GM13976 (cell line): ENCODE data around the gene BBS1.
A peak's percentile ranks its signal among the peaks of the same experiment; 100 is the strongest.

Experiments used
- DNase-seq: peaks from one replicate; pipeline ENCODE4 v3.0.0; 2012; ENCODE audit warnings: low spot score
- CTCF ChIP-seq: IDR thresholded peaks from 2 replicates; pipeline ENCODE4 v1.5.1; 2012; ENCODE audit warnings: borderline replicate concordance, mild to moderate bottlenecking; ENCODE audit not compliant: insufficient read depth; ENCODE audit errors: extremely low read depth, missing control alignments, control extremely low read depth
- in situ Hi-C: fragments of 300-500 bp; cut with MboI; formaldehyde crosslinking; loops from one replicate; pipeline ENCODE4 v1.12.0; 2022; ENCODE audit warnings: low sequenced_read_pairs, mixed read lengths, inconsistent platforms; ENCODE audit not compliant: unreplicated experiment

The BBS1 gene

GRCh38 chr11:66466225-66467033 is 44.0 kb upstream of the BBS1 start, which contains the start of gene PELI3:
TSS of gene PELI3 (plus strand) at chr11:66466905. CDS start at chr11:66468129, 1,224 bp downstream.
- no peak for TF ChIP-seq CTCF
- in situ Hi-C loops: no loop called here
- DNase-seq: peak; percentile 99

GRCh38 chr11:66467034-66467659 is 43.3 kb upstream of the BBS1 start:
- TF ChIP-seq CTCF: no peak

GRCh38 chr11:66467756-66468155 is 42.7 kb upstream of the BBS1 start:
- TF ChIP-seq CTCF: no peak
- DNase-seq: no peak
- in situ Hi-C loops: no loop called here

More at GRCh38 chr11:66467034-66467659, 43.3 kb upstream of the BBS1 start:
- DNase-seq: peak; percentile 66
- in situ Hi-C loops: no loop called here

- no peak for TF ChIP-seq CTCF
- in situ Hi-C loops: no loop called here
- no peak for DNase-seq
These were observed 41.7 kb upstream of the BBS1 start for GRCh38 chr11:66468691-66469090.

- DNase-seq: no peak
- no peak for TF ChIP-seq CTCF
- in situ Hi-C loops: no loop called here
These were observed 41.0 kb upstream of the BBS1 start for GRCh38 chr11:66469441-66469840.

GRCh38 chr11:66470015-66470414 is 40.4 kb upstream of the BBS1 start:
- in situ Hi-C loops: no loop called here
- no peak for TF ChIP-seq CTCF

More at GRCh38 chr11:66470015-66470414, 40.4 kb upstream of the BBS1 start:
- DNase-seq: no peak
